SK-N-SH (cell line): Measurements from ENCODE around the gene ZP2.

Experiments used
- CTCF ChIP-seq: fragments of 200-600 bp; sonication (generic); IDR thresholded peaks from 2 replicates; pipeline ENCODE4 v1.6.1; 2017; ENCODE audit warnings: antibody characterized with exemption, mild to moderate bottlenecking, moderate library complexity
- EP300 ChIP-seq, 2 experiments: IDR thresholded peaks; 2 replicates each; pipeline versions ENCODE4 v1.4.0 to v1.6.1; 2012; ENCODE audit warnings: borderline replicate concordance in 1 of 2, low read depth in 1 of 2, low read length in 1 of 2
- IRF3 ChIP-seq: fragments of 150-350 bp; IDR thresholded peaks from 2 replicates; pipeline ENCODE4 v1.6.1; 2016; ENCODE audit warnings: mild to moderate bottlenecking, low read depth, low read length
- MAX ChIP-seq: IDR thresholded peaks from 2 replicates; pipeline ENCODE4 v1.4.0; 2012; ENCODE audit warnings: low read depth
- PBX3 ChIP-seq: IDR thresholded peaks from 2 replicates; pipeline ENCODE4; 2012
- REST ChIP-seq: IDR thresholded peaks from 2 replicates; pipeline ENCODE4 v1.6.1; 2012; ENCODE audit warnings: mild to moderate bottlenecking, low read depth, low read length, moderate library complexity
- RFX5 ChIP-seq: IDR thresholded peaks from 2 replicates; pipeline ENCODE4 v1.6.1; 2012; ENCODE audit warnings: mild to moderate bottlenecking, improper control_type of control experiment, low read length
- SIN3A ChIP-seq: IDR thresholded peaks from 2 replicates; pipeline ENCODE4 v1.6.1; 2012; ENCODE audit warnings: low read depth, mild to moderate bottlenecking, low read length, moderate library complexity, borderline replicate concordance

- TF ChIP-seq RFX5, result no peak
- no peak for TF ChIP-seq CTCF
- TF ChIP-seq EP300 (IDR thresholded peaks at IDR 0.05; ENCODE audit: borderline replicate concordance in 1 of 2, low read depth in 1 of 2, low read length in 1 of 2), result no peak
- TF ChIP-seq REST, result no peak
- no peak for TF ChIP-seq IRF3
- no peak for TF ChIP-seq SIN3A
- no peak for TF ChIP-seq PBX3
- TF ChIP-seq MAX, result no peak
Observed at GRCh38 chr16:21233521-21234150, 22.3 kb upstream of the ZP2 start, which contains the start of gene ANKS4B.
